Inferior parietal cortex (tissue), 1 donor: ENCODE measurements around the gene NSUN2.

Experiments
- DNase-seq: peaks from one replicate; pipeline ENCODE4 v3.0.0-alpha.2; 2016; ENCODE audit errors: extremely low spot score

NSUN2 gene

GRCh38 chr5:6644794-6645241 is 12.0 kb upstream of the NSUN2 start:
- no peak for DNase-seq

- DNase-seq = no peak
Measured at GRCh38 chr5:6642655-6643054, 9.8 kb upstream of the NSUN2 start.

- DNase-seq = no peak
Measured at GRCh38 chr5:6638236-6638635, 5.4 kb upstream of the NSUN2 start.

- DNase-seq = no peak
Measured at GRCh38 chr5:6637590-6637989, 4.7 kb upstream of the NSUN2 start.

- no peak for DNase-seq
Measured at GRCh38 chr5:6637022-6637421, 4.2 kb upstream of the NSUN2 start.

GRCh38 chr5:6636293-6636692 is 3.4 kb upstream of the NSUN2 start:
- DNase-seq = no peak

GRCh38 chr5:6634788-6635430 is 2.1 kb upstream of the NSUN2 start:
- no peak for DNase-seq

- DNase-seq = no peak
Measured at GRCh38 chr5:6634306-6634705, 1.5 kb upstream of the NSUN2 start.

GRCh38 chr5:6633469-6634245 is 813 bp upstream of the NSUN2 start:
- no peak for DNase-seq

GRCh38 chr5:6632324-6632887 is 438 bp downstream of the NSUN2 start:
- DNase-seq = no peak

GRCh38 chr5:6631441-6631840 is 1.4 kb downstream of the NSUN2 start:
- DNase-seq = no peak

- DNase-seq = no peak
Measured at GRCh38 chr5:6626508-6626907, 6.3 kb downstream of the NSUN2 start.

- no peak for DNase-seq
Measured at GRCh38 chr5:6623941-6624340, 8.9 kb downstream of the NSUN2 start.

GRCh38 chr5:6623228-6623627 is 9.6 kb downstream of the NSUN2 start:
- DNase-seq = no peak

GRCh38 chr5:6616632-6617031 is 16.2 kb downstream of the NSUN2 start:
- no peak for DNase-seq

GRCh38 chr5:6615034-6615815 is 17.6 kb downstream of the NSUN2 start:
- no peak for DNase-seq

GRCh38 chr5:6611334-6612256 is 21.2 kb downstream of the NSUN2 start:
- DNase-seq = no peak

- DNase-seq = no peak
Measured at GRCh38 chr5:6608016-6608415, 24.8 kb downstream of the NSUN2 start.

GRCh38 chr5:6607559-6607936 is 25.3 kb downstream of the NSUN2 start:
- no peak for DNase-seq

- no peak for DNase-seq
Measured at GRCh38 chr5:6606884-6607558, 25.8 kb downstream of the NSUN2 start.

GRCh38 chr5:6604946-6605345 is 27.9 kb downstream of the NSUN2 start:
- no peak for DNase-seq
